Activated T-cell treated with anti-CD3 and anti-CD28 coated beads, Interleukin-2, amount 50 U/mL, for 1 hour (primary cell): ENCODE data around the gene ANXA2R.
"Not testable (repeated sequence)": the region's sequence is repeated elsewhere in the genome, so short reads cannot be mapped to it uniquely, and the experiment has no call there.

Source experiments
- DNase-seq: peaks from one replicate; pipeline ENCODE4 v3.0.0-alpha.2; 2020

The ANXA2R gene

GRCh38 chr5:43033841-43034590, 6.1 kb downstream of the ANXA2R start:
- DNase-seq, result no peak

- DNase-seq, result no peak
These were observed 12.9 kb downstream of the ANXA2R start for GRCh38 chr5:43027054-43027785.

- not testable (repeated sequence) for DNase-seq
These were observed 14.8 kb downstream of the ANXA2R start for GRCh38 chr5:43025184-43025950.

GRCh38 chr5:43024217-43024616, 15.9 kb downstream of the ANXA2R start:
- no peak for DNase-seq

- no peak for DNase-seq
These were observed 19.0 kb downstream of the ANXA2R start for GRCh38 chr5:43021151-43021550.

GRCh38 chr5:43020399-43020746, 19.7 kb downstream of the ANXA2R start:
- peak; percentile 44 for DNase-seq

GRCh38 chr5:43019614-43020398, 20.3 kb downstream of the ANXA2R start:
- DNase-seq, result peak; percentile 76

GRCh38 chr5:43019291-43019613, 20.9 kb downstream of the ANXA2R start:
- DNase-seq, result no peak

- peak; percentile 55 for DNase-seq
These were observed 22.7 kb downstream of the ANXA2R start for GRCh38 chr5:43017428-43017815.

- DNase-seq, result no peak
These were observed 23.8 kb downstream of the ANXA2R start for GRCh38 chr5:43016217-43016779.

- no peak for DNase-seq
These were observed 25.6 kb downstream of the ANXA2R start for GRCh38 chr5:43014522-43014921.

- DNase-seq, result no peak
These were observed 29.2 kb downstream of the ANXA2R start for GRCh38 chr5:43010935-43011315.

- peak; percentile 93 for DNase-seq
These were observed 31.6 kb downstream of the ANXA2R start for GRCh38 chr5:43008363-43009153.

- peak; percentile 79 for DNase-seq
These were observed 32.2 kb downstream of the ANXA2R start for GRCh38 chr5:43007911-43008362.

- peak; percentile 79 for DNase-seq
These were observed 32.7 kb downstream of the ANXA2R start for GRCh38 chr5:43007246-43007910.

- DNase-seq, result no peak
These were observed 33.5 kb downstream of the ANXA2R start for GRCh38 chr5:43006424-43007202.

- DNase-seq, result no peak
These were observed 35.1 kb downstream of the ANXA2R start for GRCh38 chr5:43005031-43005430.

- no peak for DNase-seq
These were observed 38.4 kb downstream of the ANXA2R start for GRCh38 chr5:43001748-43002147.

GRCh38 chr5:43000914-43001313, 39.2 kb downstream of the ANXA2R start:
- no peak for DNase-seq

- no peak for DNase-seq
These were observed 39.8 kb downstream of the ANXA2R start for GRCh38 chr5:43000111-43000840.
